HEK293T (cell line): ENCODE results near the gene EHBP1.

Experiments used
- BHLHE40 ChIP-seq: fragments of 450-650 bp; IDR thresholded peaks from 2 replicates; pipeline ENCODE4 v1.6.1; 2016; ENCODE audit warnings: mild to moderate bottlenecking, moderate library complexity, borderline replicate concordance
- ELF4 ChIP-seq: fragments of 450-650 bp; IDR thresholded peaks from 2 replicates; pipeline ENCODE4 v1.6.1; 2017; ENCODE audit warnings: antibody characterized with exemption
- FOXM1 ChIP-seq: fragments of 450-650 bp; IDR thresholded peaks from 2 replicates; pipeline ENCODE4 v1.6.1; 2017; ENCODE audit warnings: mild to moderate bottlenecking, borderline replicate concordance
- HDGF ChIP-seq: fragments of 450-650 bp; IDR thresholded peaks from 2 replicates; pipeline ENCODE4 v1.6.1; 2017; ENCODE audit warnings: antibody characterized with exemption, borderline replicate concordance
- NFRKB ChIP-seq: fragments of 450-650 bp; IDR thresholded peaks from 2 replicates; pipeline ENCODE4 v1.6.1; 2016; ENCODE audit warnings: mild to moderate bottlenecking, moderate library complexity
- SP1 ChIP-seq: fragments of 450-650 bp; IDR thresholded peaks from 2 replicates; pipeline ENCODE4 v1.6.1; 2017

- no peak for TF ChIP-seq HDGF
- no peak for TF ChIP-seq FOXM1
- no peak for TF ChIP-seq ELF4
- TF ChIP-seq SP1 = no peak
- no peak for TF ChIP-seq BHLHE40
- TF ChIP-seq NFRKB = no peak
Observed at GRCh38 chr2:63081404-63081803, 375.9 kb downstream of the EHBP1 start.
